GM12875 (cell line): Measurements from ENCODE around the gene GNRH2.
"Not testable (repeated sequence)": the region's sequence is repeated elsewhere in the genome, so short reads cannot be mapped to it uniquely, and the experiment has no call there.

ENCODE experiments used
- H3K4me3 ChIP-seq: one replicate; pipeline ENCODE4 v1.5.1; 2011; ENCODE audit warnings: low read depth, low read length, control low read depth
- CTCF ChIP-seq: IDR thresholded peaks from 2 replicates; pipeline ENCODE4 v1.5.1; 2011; ENCODE audit warnings: low read depth, mild to moderate bottlenecking, control low read depth, inconsistent platforms, low read length, moderate library complexity, borderline replicate concordance; ENCODE audit not compliant: insufficient read depth

GNRH2 gene

GRCh38 chr20:3068986-3069900, 25.8 kb downstream of the GNRH2 start:
- H3K4me3 ChIP-seq = no peak overlapping the region
- TF ChIP-seq CTCF = peak; percentile 44; the same call in 1 of the 2 replicates

- H3K4me3 ChIP-seq = no peak overlapping the region
- TF ChIP-seq CTCF = no peak
Measured at GRCh38 chr20:3070725-3071124, 27.3 kb downstream of the GNRH2 start.

GRCh38 chr20:3071266-3071609, 27.8 kb downstream of the GNRH2 start:
- H3K4me3 ChIP-seq = no peak overlapping the region
- no peak for TF ChIP-seq CTCF

GRCh38 chr20:3071610-3072529, 28.4 kb downstream of the GNRH2 start, which contains the start of gene OXT:
TSS of gene OXT (plus strand) at chr20:3071620. CDS start at chr20:3071656, 36 bp downstream.
- TF ChIP-seq CTCF = no peak
- no peak within 1 kb of the TSS for H3K4me3 ChIP-seq

- no peak for TF ChIP-seq CTCF
- H3K4me3 ChIP-seq = no peak overlapping the region
Measured at GRCh38 chr20:3072530-3073250, 29.3 kb downstream of the GNRH2 start.

GRCh38 chr20:3073251-3073643, 29.8 kb downstream of the GNRH2 start:
- not testable (repeated sequence) for H3K4me3 ChIP-seq

GRCh38 chr20:3074812-3075211, 31.4 kb downstream of the GNRH2 start:
- no peak for TF ChIP-seq CTCF
- H3K4me3 ChIP-seq = no peak overlapping the region

- not testable (repeated sequence) for H3K4me3 ChIP-seq
Measured at GRCh38 chr20:3075315-3075714, 31.9 kb downstream of the GNRH2 start.
